ENCODE results near the gene PSMB5. TPM values are rescaled to one million over a fixed set of nuclear protein-coding genes. Genes with fewer than 3 reads are reported as not detected.

The PSMB5 gene
- total and polyA plus RNA-seq, 2 of the 13 experiments (the other 11 are each of a cell fraction or from before 2014, with no cell fraction given), result 705 to 871 TPM

GRCh38 chr14:23054000-23054811, 19.5 kb upstream of the PSMB5 start (continued):
- TF ChIP-seq LCORL (IDR thresholded peaks at IDR 0.05) (no peak), LCORL (CRISPR knock-in tag; IDR thresholded peaks at IDR 0.05) (no peak), ATF5 (CRISPR knock-in tag; IDR thresholded peaks at IDR 0.05; ENCODE audit: low read depth) (no peak), MLXIP (CRISPR knock-in tag; IDR thresholded peaks at IDR 0.05; ENCODE audit: borderline replicate concordance) (no peak), PTBP1 (IDR thresholded peaks at IDR 0.05; ENCODE audit: low read depth, low read length, poor library complexity, severe bottlenecking) (no peak), ZNF597 (CRISPR knock-in tag; IDR thresholded peaks at IDR 0.05) (no peak), ZNF160 (CRISPR knock-in tag; IDR thresholded peaks at IDR 0.05) (no peak), PREB (CRISPR knock-in tag; IDR thresholded peaks at IDR 0.05) (no peak), ARNT (IDR thresholded peaks at IDR 0.05) (no peak), MTERF4 (CRISPR knock-in tag; IDR thresholded peaks at IDR 0.05) (no peak), CTCF (CRISPR knock-in tag; IDR thresholded peaks at IDR 0.05) (peak; percentile 96), ZNF263 (CRISPR knock-in tag; IDR thresholded peaks at IDR 0.05) (peak; percentile 42; the same call in 1 of the 2 replicates), ONECUT2 (CRISPR knock-in tag; IDR thresholded peaks at IDR 0.05) (no peak), ZNF225 (CRISPR knock-in tag; IDR thresholded peaks at IDR 0.05) (no peak), MXD4 (CRISPR knock-in tag; IDR thresholded peaks at IDR 0.05) (peak; percentile 29; the same call in 1 of the 2 replicates), KDM5B (CRISPR knock-in tag; IDR thresholded peaks at IDR 0.05; ENCODE audit: borderline replicate concordance) (no peak; the same call in 1 of the 2 replicates), ZNF280D (CRISPR knock-in tag; IDR thresholded peaks at IDR 0.05) (0 out of 2 replicates have a peak, but pooled peaks have one; percentile 37)
